ENCODE results near the gene DAB2. TPM values are rescaled to one million over a fixed set of nuclear protein-coding genes. Genes with fewer than 3 reads are reported as not detected.

DAB2 gene
- total and polyA plus RNA-seq, 2 of the 8 experiments (the other 6 are each of a cell fraction or from before 2014, with no cell fraction given): 2.6 to 4.9 TPM

- H2BK12ac ChIP-seq (ENCODE audit: low read depth, low read length): no peak overlapping the region
- no peaks in the 10 kb centered on the region for H3K9me3 ChIP-seq (ENCODE audit: insufficient read depth in 2 of 2, low read depth in 1 of 2, low read length in 1 of 2)
- no peak overlapping the region for H2AK5ac ChIP-seq (ENCODE audit: low read depth, low read length)
- FAIRE-seq (no peak), DNase-seq (ENCODE audit: low read depth in 1 of 2, low spot score in 2 of 2) (no peak)
- no peaks in the 10 kb centered on the region for H3K36me3 ChIP-seq (ENCODE audit: control insufficient read depth in 2 of 4, insufficient read depth in 4 of 4, low read length in 3 of 4)
- H3K14ac ChIP-seq (ENCODE audit: insufficient read length): no peak overlapping the region
- TF ChIP-seq TCF12 (IDR thresholded peaks at IDR 0.05; ENCODE audit: low read depth, low read length) (no peak), RNF2 (IDR thresholded peaks at IDR 0.05; ENCODE audit: borderline replicate concordance, low read depth, low read length, missing control alignments, poor library complexity, severe bottlenecking) (no peak), GTF2F1 (IDR thresholded peaks at IDR 0.05; ENCODE audit: borderline replicate concordance, low read depth, low read length) (no peak)
- no peaks in the 10 kb centered on the region for H3K79me2 ChIP-seq (ENCODE audit: control insufficient read depth in 1 of 2, insufficient read depth in 2 of 2, low read length in 2 of 2)
- H4K8ac ChIP-seq (ENCODE audit: extremely low read depth, insufficient read depth, low read length): no peak overlapping the region
- no peak overlapping the region for H4K91ac ChIP-seq (replicated peaks; ENCODE audit: insufficient read length, low read length)
- no peak overlapping the region for H2AFZ ChIP-seq (ENCODE audit: low read length)
- no peaks in the 10 kb centered on the region for H3K79me1 ChIP-seq (ENCODE audit: low read depth, low read length)
- H3K4me2 ChIP-seq (ENCODE audit: insufficient read depth in 1 of 2, low read depth in 2 of 2, low read length in 2 of 2): no peak overlapping the region
- H2BK20ac ChIP-seq (ENCODE audit: low read length): no peak overlapping the region
- H3K27me3 ChIP-seq (replicated peaks in 1 of 4; ENCODE audit: control insufficient read depth in 3 of 4, extremely low read depth in 1 of 4, insufficient read depth in 3 of 4, low read length in 3 of 4): no peaks in the 10 kb centered on the region
- POLR2A ChIA-PET (ENCODE audit: partially characterized antibody): no interaction called here
- H3K18ac ChIP-seq (ENCODE audit: extremely low read depth, low read length): no peak overlapping the region
- no peak overlapping the region for H3K9ac ChIP-seq (replicated peaks in 1 of 4; ENCODE audit: extremely low read depth in 1 of 4, low read depth in 3 of 4, low read length in 3 of 4)
- H3K4me1 ChIP-seq (replicated peaks in 1 of 4; ENCODE audit: control insufficient read depth in 3 of 4, insufficient read depth in 4 of 4, low read length in 3 of 4): peaks cover 0 to 4% (median 0%) of the 10 kb centered on the region in 4 experiments; a peak in 1 of 7 replicates
- no peak overlapping the region for H2BK5ac ChIP-seq (ENCODE audit: low read depth, low read length)
- H3K56ac ChIP-seq (replicated peaks; ENCODE audit: insufficient read length, low read depth, low read length): no peak overlapping the region
- H3K4ac ChIP-seq (replicated peaks; ENCODE audit: insufficient read length, low read depth, low read length): no peak overlapping the region
- no peak overlapping the region for H3K27ac ChIP-seq (ENCODE audit: low read depth, low read length)
- H2BK120ac ChIP-seq (replicated peaks; ENCODE audit: low read depth, low read length): no peak overlapping the region
- no peaks in the 10 kb centered on the region for H3K23me2 ChIP-seq (ENCODE audit: low read depth, low read length)
- no peaks in the 10 kb centered on the region for H4K20me1 ChIP-seq (replicated peaks in 1 of 2; ENCODE audit: control insufficient read depth in 1 of 2, insufficient read depth in 2 of 2, low read length in 2 of 2)
- H3K23ac ChIP-seq (ENCODE audit: insufficient read length): no peak overlapping the region
- H3K4me3 ChIP-seq (ENCODE audit: extremely low read depth in 1 of 4, insufficient read depth in 2 of 4, low read depth in 3 of 4, low read length in 4 of 4): no peak overlapping the region
- H2BK15ac ChIP-seq (ENCODE audit: low read length): no peak overlapping the region
- 94% methylated on average over 4 of the region's 4 CpGs; no CpG with 5 or more reads in 1 of the 2 experiments for WGBS, 2 experiments (ENCODE audit: extremely low coverage in 1 of 2, insufficient coverage in 1 of 2, insufficient read length in 1 of 2, insufficient replicate concordance in 2 of 2, low coverage in 1 of 2, low lambda C conversion rate in 2 of 2, missing lambda C conversion rate in 1 of 2)
- CTCF ChIA-PET (ENCODE audit: partially characterized antibody): interaction anchor here (1.1 to 7.0 kb wide), 2 partner anchors 12 to 181 kb away, joined by 3 to 57 read pairs; no protein-coding TSS in a partner anchor
- H4K5ac ChIP-seq (ENCODE audit: insufficient read length, low read depth, low read length): no peak overlapping the region
Measured at GRCh38 chr5:39368116-39368515, 56.7 kb downstream of the DAB2 start.
